ENCODE data around the gene TMEM41A. TPM values are rescaled to one million over a fixed set of nuclear protein-coding genes. Genes with fewer than 3 reads are reported as not detected.

TMEM41A gene
- polyA plus RNA-seq (ENCODE audit: insufficient read length in 4 of 4) = 10 to 100 TPM; 20.6 to 33.7 (median 28.0) TPM

DNA sequence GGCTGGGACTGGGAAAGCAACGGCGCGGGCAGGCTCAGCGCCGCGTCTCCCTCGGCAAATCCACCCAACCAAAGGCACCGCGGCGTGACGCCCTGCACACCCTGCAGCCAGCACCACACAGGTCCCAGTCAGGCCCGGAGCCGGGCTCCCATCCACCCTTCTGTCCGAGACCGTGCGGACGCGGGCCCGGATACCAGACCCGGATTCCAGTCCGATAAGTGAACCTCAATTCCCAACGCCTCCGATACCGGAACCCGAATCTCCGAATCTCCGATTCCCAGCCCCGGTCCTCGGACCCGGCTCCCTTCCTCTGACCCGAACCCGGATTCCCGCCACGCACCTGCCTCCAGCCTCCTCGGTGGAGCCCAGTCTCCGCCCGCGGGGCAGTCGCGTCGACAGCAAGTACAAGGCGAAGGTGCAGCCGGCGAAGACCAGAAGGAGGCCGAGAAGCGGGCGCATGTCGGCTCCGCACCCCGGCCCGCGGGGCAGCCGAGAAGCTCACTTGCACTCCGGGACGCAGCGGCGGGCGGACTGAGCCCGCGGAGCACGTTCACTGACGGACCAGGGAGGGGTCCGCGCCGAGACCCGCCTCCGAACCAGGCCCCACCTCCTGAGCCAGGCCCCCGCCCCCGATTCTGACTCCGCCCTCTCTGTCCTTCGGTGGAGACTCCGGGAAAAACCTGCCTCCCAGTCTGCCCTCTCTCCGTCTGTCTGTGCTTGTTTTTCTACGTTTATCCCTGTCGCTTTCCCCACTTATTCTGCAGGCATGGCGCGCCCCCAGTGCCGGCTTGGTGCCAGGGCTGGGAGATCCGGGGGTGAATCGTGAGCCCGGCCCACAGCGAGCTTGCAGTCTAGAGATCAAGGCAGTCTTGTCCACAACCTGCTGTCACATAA, at the start of gene TMEM41A:
TSS of gene TMEM41A (minus strand) at position 533 of the 894 bp plus-strand sequence. CDS start at position 459, 74 bp downstream.
- peak; percentile 74 to 85 (median 81) for DNase-seq (ENCODE audit: low read depth in 4 of 4, low spot score in 3 of 4)

DNA sequence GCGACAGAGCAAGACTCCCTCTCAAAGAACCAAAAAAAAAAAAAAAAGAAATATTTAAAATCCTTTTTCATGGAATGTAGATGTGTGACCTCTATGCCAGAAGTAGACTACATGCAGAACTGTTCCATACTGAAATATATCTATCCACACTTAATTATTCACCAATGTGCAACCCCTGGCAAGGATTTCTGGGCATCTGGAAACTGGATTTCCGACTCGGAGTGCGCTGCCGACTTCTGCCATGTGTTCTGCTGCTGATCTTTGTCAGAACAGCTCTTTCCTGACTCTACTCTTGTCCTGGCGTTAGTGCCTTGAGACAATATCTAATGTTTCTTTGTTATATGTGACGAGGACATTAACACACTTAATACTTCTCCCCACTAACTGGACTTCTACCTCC, 41.9 kb upstream of the TMEM41A start:
- no peak for DNase-seq (ENCODE audit: low read depth in 4 of 4, low spot score in 3 of 4)

DNA sequence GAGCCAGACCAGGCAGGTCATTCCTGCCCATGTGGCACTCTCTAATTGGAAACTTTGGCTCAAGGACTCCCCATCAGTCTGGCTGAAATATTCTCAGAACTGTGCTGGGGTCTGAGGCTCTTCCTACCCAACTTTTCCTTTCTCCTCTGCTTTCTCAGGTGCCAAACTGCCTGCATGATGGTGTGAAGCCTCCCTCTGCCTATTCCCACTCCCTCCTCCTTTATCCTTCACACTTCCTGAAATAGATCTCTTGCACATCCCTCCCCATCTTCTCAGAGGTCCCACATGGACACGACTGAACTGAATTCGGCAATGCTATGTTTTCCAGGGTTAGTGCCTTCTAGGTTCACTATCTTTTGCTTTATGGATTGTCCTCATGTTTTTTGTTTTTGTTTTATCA, 41.1 kb upstream of the TMEM41A start:
- DNase-seq (ENCODE audit: low read depth in 4 of 4, low spot score in 3 of 4) = no peak

DNA sequence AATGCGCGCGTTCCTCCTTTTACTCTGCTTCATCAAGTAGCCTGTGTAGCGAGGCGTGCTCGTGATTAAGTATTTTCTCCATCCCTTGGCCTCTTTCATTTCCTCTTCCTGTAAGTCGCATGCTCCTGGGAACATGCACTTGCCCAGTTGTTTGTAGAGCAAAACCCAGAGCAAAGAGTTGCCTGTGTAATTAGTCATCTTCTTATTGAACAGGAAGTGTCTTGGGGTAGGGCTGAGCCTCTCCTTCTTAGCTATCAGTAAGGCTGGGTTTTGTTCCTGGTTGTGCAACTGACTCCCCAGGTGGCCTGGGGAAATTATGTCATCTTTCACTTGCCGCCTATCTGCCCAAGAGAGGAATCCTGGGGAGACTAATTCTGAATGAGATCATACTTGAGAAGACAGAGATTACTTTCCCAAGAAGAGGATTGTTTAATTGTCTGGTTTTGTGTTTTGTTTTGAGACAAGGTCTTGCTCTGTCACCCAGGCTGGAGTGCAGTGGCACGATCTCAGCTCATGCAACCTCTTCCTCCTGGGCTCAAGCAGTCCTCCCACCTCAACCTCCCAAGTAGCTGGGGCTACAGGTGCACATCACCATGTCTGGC, 38.6 kb upstream of the TMEM41A start:
- no peak for DNase-seq (ENCODE audit: low read depth in 4 of 4, low spot score in 3 of 4)

DNA sequence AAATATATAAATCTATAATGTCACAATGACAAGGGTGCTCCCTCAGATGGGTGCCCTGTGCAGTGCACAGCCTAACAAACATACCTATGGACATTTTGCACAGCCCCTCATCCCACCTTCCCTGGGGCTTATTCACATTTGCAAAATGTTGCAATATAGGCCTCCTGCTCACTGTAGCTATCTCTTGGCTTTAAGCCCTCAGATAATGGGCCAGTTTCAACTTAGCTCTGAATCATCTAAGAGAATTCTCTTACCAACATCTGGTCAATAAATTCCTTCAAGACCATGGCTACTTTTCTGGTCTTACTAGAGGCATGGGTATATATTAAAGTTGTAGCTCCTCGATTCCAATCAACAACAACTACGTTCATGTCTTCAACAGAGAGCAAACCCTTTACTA, 35.7 kb upstream of the TMEM41A start:
- DNase-seq (ENCODE audit: low read depth in 4 of 4, low spot score in 3 of 4) = no peak

DNA sequence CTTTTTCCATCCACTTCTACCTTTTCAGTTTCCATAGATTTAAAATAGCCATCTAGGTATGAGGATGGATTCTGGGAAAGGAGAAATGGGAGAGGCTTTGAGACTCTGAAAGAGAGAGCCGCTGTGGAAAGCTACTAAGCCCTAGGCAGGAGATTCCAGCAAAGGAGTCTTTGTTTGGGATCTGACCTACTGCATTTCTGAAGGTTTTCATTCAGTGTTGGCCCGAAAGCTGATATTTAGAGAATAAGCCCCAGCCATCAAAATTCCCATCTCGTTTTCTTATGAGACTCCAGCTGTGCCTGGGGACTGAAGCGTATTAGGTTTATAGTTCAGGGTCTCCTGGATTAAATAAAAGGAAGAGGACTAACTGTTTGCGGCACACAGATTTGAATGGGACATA, 34.1 kb upstream of the TMEM41A start:
- DNase-seq (ENCODE audit: low read depth in 4 of 4, low spot score in 3 of 4) = no peak

DNA sequence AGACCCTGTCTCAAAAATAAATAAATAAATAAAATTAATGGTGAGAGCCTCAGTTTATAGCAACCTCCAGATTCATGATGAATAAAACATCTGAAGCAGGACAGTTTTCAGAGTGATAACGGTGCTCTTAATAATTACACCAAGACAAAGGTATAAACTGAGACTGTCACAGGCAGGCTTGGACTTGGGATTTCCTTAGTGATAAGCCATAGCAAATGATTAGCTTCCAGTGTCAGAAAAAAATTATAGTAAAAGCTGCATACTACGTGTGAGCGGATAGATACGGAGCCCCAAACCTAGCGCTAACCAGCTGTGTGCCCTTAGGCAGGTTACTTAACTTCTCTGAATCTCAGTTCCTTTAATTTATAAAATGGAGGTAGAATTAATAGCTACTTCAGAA, 32.0 kb upstream of the TMEM41A start:
- DNase-seq (ENCODE audit: low read depth in 4 of 4, low spot score in 3 of 4) = no peak

DNA sequence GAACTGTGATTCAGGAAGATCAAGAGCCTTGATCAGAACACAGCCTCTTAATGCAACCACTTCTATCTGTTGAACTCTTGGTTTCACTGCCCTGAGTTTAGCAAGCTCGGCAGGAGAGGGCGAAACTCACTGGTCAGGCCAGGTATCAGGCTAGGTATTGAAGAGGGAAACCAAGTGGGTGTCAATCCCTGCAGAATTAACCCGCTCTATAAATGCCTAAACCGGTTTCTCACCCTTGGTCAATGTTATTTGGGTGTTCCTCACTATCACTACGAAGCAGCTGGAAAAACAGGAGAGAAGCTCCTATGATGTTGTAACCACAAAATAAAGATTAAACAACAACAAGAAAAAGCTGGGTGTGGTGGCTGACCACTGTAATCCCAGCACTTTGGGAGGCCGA, 29.7 kb upstream of the TMEM41A start:
- DNase-seq (ENCODE audit: low read depth in 4 of 4, low spot score in 3 of 4) = no peak

DNA sequence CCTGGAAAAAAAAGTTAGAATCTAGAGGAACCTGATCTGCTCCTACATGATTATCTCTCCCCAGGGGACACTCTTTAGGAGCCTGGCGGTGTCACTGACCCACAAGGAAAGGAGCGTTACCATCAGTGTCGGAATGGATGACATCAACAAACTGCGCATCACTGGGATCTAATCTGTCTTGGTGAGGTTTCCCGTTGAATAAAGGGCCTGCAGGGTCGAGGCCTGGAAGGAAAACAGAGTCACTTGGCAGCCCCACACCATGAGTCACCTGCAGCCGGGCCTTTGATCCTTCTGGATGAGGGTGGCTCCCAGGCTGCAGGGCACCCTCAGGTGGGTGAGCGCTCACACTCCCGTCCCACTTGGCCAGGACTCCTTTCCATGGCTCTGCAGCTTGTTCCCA, 28.5 kb upstream of the TMEM41A start:
- no peak for DNase-seq (ENCODE audit: low read depth in 4 of 4, low spot score in 3 of 4)

DNA sequence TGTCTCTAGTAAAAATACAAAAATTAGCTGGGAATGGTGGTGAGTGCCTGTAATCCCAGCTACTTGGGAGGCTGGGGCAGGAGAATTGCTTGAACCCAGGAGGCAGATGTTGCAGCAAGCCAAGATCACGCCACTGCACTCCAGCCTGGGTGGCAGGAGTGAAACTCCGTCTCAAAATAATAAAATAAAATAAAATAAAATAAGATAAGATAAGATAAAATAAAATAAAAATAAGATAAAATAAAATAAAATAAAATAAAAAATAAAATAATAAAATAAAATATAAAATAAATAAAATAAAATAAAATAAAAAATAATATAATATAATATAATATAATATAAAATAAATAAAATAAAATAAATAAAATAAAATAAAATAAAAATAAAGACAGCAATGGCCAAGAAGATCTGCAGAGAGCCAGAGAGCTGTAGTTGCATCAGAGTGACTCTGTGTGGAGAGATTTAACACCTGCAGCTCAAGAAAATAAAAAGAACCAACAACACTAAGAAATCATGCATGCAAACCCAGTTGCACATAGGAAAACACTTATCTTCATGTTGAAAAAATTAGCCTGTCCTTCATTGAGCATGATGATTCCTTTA, 27.6 kb upstream of the TMEM41A start:
- DNase-seq (ENCODE audit: low read depth in 4 of 4, low spot score in 3 of 4) = no peak

DNA sequence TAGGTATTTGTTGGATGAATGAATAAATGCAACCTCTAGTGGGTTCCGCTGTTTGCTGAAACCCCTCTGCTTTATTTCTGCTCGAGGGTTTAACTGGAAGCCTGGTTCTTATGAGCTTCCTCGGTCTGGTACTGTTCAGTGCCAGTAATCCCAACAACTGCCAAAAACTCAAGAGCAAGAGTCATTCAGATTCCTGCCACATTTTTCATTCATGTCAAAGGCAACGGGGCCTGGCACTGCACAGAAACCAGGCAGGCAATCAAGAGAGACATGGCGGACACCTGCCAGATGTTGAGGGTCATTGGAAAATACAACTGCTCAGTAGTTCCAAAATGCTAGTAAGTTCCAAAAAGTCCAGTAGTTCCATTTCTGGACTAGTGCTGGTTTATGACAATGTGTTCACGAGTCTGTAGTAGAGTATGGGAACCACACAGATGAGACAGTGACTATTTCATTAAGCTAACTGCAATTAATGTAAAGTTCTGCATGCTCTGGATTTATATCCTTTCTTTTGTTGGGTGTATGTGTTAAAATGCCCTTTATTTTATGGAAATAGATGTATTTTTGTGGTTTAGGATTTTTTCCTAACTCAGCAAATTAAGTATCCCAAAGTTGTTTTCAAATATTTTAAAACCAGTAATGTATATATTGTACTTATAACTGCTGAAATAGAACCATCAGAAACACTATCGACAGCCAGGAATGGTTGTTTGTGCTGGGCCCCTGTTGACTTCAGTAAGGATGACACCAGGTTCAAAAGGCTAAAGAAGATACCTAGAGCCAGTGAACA, 22.7 kb upstream of the TMEM41A start:
- DNase-seq (ENCODE audit: low read depth in 4 of 4, low spot score in 3 of 4) = no peak

DNA sequence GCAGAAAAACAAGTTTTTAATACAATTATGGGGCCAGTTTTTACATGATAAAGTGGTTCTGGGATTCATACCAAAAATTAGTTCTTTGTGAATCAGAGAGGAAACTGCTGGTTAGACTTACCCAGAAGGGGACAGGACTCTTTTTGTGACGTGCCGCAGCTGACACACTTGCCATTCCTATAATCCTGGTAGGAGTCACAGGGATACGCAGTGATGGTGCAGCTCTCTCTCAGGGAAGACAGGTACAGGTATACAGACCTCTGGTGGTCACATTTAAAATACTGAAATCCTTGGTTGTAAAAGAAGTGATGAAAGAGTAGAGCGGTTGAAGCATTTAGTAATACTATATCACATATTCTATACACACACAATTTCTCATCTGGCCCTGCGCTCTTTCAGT, 20.2 kb upstream of the TMEM41A start:
- DNase-seq (ENCODE audit: low read depth in 4 of 4, low spot score in 3 of 4) = no peak

DNA sequence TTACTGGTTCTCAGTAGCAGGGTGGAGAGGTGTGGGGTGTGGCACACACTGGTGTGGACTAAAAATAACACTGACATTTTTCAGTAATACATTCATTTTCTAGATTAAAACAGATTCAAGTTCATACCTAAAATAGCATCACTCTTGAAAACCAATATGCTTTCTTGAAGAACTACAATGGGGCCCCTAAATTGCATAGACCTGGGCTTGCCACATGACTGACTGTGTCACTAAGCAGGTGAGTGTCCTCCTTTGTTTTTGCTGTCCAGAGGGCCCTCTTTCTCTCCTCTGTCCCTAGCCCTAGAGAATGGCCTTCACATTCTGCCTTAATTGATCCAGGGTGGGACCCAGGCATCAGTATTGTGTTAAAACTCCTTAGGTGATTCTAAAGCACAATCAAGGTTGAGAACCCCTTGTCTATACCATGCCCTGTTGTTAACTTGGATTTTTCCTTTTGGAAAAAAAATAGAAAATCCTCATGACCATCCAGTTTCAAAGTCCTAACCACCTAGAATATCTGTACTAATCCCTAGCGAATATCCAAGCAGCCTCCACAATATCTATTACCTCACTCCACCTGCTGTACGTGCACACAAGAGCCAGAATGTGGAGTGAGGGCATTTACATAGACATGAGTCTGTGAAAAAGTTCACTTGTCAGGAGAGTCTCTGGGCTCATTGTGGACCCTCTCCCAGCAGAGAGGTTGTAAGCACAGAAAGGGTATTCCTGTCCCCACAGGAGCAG, 18.7 kb upstream of the TMEM41A start:
- DNase-seq (ENCODE audit: low read depth in 4 of 4, low spot score in 3 of 4) = no peak

DNA sequence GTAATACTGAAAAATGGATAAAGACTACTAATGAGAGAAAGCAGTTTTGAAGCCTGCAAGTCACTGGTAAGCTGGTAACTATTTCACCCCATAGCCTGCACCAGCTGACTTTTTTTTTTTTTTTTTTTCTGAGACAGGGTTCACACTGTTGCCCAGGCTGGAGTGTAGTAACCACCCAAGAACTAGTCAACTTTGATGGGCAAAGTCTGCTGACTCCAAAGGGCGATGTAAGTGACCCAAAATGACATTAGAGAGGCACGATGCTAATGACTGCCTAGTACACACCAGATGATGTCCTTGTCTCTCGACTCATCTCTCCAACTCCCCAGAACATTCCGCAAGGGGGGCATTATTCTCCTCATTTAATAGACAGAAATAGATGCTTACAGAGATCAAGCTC, 12.9 kb upstream of the TMEM41A start:
- DNase-seq (ENCODE audit: low read depth in 4 of 4, low spot score in 3 of 4) = no peak

DNA sequence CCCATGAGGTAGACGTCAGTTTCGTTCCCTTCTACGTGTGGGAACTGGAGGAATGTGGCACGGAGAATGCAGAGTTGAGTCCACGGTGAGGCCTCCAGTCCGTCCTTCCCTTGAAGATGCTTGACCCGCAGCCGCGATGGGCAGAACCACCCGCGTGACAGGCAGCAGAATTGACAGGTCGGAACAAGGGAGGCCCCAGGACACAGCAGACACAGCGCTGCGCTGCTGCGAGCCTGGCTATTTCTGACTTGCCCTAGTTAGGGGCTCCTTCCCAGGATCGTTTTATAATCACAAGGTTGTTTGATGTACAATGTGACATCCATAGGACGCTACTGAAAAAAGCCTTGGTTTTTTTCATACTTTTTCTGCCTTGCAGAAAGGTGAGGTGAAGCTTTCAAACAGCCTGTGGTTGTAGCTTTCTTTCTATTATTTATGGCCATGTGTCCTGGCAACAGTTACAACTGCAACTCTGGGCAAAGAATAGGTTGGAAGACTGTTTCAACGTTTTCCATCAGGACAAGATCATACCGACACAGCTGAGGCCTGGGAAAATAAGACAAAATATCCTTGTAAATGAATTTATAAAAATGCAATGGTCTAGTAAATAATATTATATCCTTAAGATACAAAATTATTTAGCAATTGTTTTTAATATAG, 9.6 kb upstream of the TMEM41A start:
- no peak for DNase-seq (ENCODE audit: low read depth in 4 of 4, low spot score in 3 of 4)

DNA sequence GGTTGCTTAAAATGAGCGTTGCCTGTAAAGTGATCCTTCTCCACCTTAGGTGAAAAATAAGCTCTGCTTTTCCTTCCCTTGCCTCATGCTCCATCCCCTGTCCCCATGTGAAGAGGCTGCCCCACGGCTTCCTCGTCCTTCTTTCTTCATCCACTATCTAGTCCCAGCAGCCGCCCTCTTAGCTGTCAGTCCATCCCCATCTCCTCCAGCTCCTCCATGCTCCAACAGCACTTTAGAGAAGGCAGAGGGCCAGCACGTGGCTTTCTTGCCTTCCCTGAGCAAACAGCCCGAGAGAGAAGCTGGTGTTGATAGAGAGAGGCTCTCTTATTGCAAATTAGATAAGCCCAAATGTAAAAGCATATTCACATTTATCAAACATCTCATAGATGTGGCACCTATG, 9.0 kb upstream of the TMEM41A start:
- DNase-seq (ENCODE audit: low read depth in 4 of 4, low spot score in 3 of 4) = no peak

DNA sequence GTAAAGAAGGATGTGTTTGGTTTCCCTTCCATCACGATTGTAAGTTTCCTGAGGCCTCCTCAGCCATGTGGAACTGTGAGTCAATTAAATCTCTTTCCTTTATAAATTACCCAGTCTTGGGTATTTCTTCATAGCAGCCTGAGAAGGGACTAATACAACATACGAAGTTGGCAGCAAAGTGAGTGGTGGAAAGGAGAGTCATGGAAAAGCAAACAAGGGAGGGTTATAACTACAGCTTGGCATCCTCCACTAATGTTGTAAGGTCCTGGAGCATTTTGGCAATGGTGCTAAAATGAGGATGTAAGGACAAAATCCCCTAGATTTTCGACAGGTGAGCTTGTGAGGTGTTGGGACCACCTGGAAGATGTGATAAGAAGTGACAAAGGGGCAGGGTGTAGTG, 5.8 kb upstream of the TMEM41A start:
- DNase-seq (ENCODE audit: low read depth in 4 of 4, low spot score in 3 of 4) = no peak

DNA sequence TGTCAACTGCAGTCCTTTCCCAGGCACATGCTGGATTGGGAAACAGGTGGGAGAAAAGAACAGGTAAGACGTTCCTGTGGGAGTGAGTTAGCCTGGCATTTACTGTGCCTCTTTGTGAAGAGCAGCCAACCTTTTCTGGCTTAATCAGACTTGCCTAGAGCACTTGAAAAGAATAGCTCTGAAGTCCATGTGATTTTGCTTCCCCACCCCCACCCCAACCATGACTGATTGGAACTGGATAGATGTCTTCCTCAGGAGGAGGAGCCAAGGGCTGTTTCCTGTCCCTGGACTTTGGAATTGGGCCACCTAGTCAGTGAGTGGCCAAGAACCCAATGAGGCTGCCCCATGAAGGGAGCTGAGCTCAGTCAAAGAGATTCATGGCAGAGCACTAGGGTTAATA, 4.7 kb upstream of the TMEM41A start:
- no peak for DNase-seq (ENCODE audit: low read depth in 4 of 4, low spot score in 3 of 4)

DNA sequence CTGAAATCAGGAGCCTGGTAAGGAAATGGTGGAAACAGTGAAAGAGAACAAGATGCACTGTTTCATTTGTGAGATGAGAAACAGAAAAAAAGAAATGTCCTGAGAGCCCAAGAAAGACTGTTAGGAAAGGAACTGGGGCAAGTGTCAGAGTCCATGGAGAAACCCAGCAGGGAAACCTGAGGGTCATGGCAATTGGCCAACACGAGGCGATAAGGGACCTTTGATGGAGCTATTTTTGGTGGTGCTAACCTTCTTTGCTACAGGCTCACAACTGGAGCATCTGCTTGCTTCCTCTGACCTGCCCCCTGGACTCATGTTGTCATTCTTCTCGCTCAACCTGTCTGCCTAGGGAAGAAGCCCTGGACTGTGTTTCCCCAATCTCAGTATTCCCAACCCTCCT, 4.2 kb upstream of the TMEM41A start:
- no peak for DNase-seq (ENCODE audit: low read depth in 4 of 4, low spot score in 3 of 4)

DNA sequence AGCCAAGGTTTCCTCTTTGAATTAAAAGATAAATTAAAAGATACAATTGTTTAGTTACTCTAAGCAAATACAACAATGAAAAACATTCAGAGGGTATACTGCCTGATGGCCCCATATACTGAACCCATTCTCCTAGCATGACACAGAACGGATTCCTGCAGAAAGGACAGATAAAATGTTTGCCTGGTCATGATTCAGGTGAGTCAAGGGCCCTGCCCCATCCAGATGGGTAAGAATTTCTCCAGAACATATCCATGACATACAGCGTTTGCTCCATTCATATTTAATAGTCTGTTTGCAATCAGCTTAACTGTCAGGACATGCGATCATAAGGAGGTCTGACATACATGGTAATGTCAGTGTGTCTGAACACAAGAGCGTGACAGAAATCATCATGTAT, 8.6 kb downstream of the TMEM41A start:
- DNase-seq (ENCODE audit: low read depth in 4 of 4, low spot score in 3 of 4) = no peak
